SH-SY5Y (cell line): Measurements from ENCODE around the gene ADAMTS14.

Experiments
- GATA2 ChIP-seq: IDR thresholded peaks from 2 replicates; pipeline ENCODE4 v1.6.1; 2011; ENCODE audit warnings: mild to moderate bottlenecking, low read depth, low read length
- GATA3 ChIP-seq: IDR thresholded peaks from 2 replicates; pipeline ENCODE4 v1.6.1; 2011; ENCODE audit warnings: low read depth, mild to moderate bottlenecking, low read length, moderate library complexity

DNA sequence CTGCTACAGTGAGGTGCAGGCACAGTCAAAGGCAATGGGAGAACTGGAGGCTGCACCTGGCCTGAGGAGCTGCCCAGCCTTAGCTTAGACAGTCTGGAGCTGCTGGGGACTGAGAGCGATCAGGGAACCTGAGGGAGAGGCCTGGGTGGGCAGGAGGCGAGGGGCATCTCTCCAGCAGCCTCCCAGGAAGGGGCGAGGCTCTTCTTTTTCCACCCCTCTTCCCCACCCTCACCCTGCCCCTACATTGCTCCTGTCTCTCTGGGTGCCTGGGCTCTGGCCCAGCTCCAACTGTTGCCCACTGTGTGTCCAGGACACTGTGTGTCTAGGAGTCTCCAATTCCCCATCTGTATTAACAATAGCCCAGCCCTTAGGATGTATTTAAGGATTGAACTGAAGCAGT is 76.0 kb downstream of the ADAMTS14 start:
- no peak for TF ChIP-seq GATA2
- TF ChIP-seq GATA3, result no peak
